Skeletal muscle tissue (tissue), 4 donors: Measurements from ENCODE around the gene OR10A3. TPM values are rescaled to one million over a fixed set of nuclear protein-coding genes. Genes with fewer than 3 reads are reported as not detected.

Source experiments
- H3K27ac ChIP-seq: one replicate; pipeline ENCODE4 v1.7.0; 2013; ENCODE audit warnings: mild to moderate bottlenecking, low read depth, low read length, inconsistent platforms
- H3K27me3 ChIP-seq, 3 donors: one replicate each; pipeline ENCODE4 v1.7.0; 2013; ENCODE audit warnings: low read length in 3 of 3; ENCODE audit not compliant: control insufficient read depth in 3 of 3, insufficient read depth in 3 of 3
- H3K36me3 ChIP-seq, 3 donors: one replicate each; pipeline ENCODE4 v1.7.0; 2013; ENCODE audit warnings: low read length in 3 of 3; ENCODE audit not compliant: control insufficient read depth in 3 of 3, insufficient read depth in 3 of 3
- H3K4me1 ChIP-seq, 3 donors: one replicate each; pipeline ENCODE4 v1.7.0; 2013; ENCODE audit warnings: low read length in 3 of 3, mild to moderate bottlenecking in 3 of 3; ENCODE audit not compliant: control insufficient read depth in 3 of 3, insufficient read depth in 3 of 3
- H3K4me3 ChIP-seq, 3 donors: one replicate each; pipeline ENCODE4 v1.7.0; 2013; ENCODE audit warnings: low read length in 3 of 3
- H3K9ac ChIP-seq, 3 donors: one replicate each; pipeline ENCODE4 v1.7.0; 2013; ENCODE audit warnings: low read length in 3 of 3, mild to moderate bottlenecking in 3 of 3, moderate library complexity in 2 of 3, low read depth in 1 of 3
- H3K9me3 ChIP-seq, 3 donors: one replicate each; pipeline ENCODE4 v1.7.0; 2013; ENCODE audit warnings: low read length in 3 of 3; ENCODE audit not compliant: control insufficient read depth in 3 of 3
- total RNA-seq: library from RNA; depleted of rRNA; stranded (reverse); fragments of >200 nt; gene quantifications from one replicate; pipeline ENCODE4 v1.2.3, GENCODE V29; 2014
- donor health status: Osteomylitis.

OR10A3 gene
- total RNA-seq, 1 donor from 2014 or later: not detected

GRCh38 chr11:7944123-7944522 lies 2.6 kb upstream of the OR10A3 start:
- Histone ChIP-seq H3K4me3 (no peak overlapping the region), H3K9ac (no peak overlapping the region), H3K27ac (no peak overlapping the region), H3K36me3 (no peaks in the 10 kb centered on the region), H3K9me3 (peaks cover 3 to 9% (median 6%) of the 10 kb centered on the region in 3 donors), H3K27me3 (no peaks in the 10 kb centered on the region), H3K4me1 (no peaks in the 10 kb centered on the region)

- Histone ChIP-seq H3K27me3 (no peaks in the 10 kb centered on the region), H3K4me1 (no peaks in the 10 kb centered on the region), H3K9me3 (peaks cover 3 to 9% (median 6%) of the 10 kb centered on the region in 3 donors), H3K27ac (no peak overlapping the region), H3K4me3 (no peak overlapping the region), H3K36me3 (no peaks in the 10 kb centered on the region), H3K9ac (no peak overlapping the region)
Observed at GRCh38 chr11:7941146-7941545, 362 bp downstream of the OR10A3 start.

- H3K27me3 ChIP-seq: no peaks in the 10 kb centered on the region
- no peaks in the 10 kb centered on the region for H3K9me3 ChIP-seq
- no peaks in the 10 kb centered on the region for H3K4me1 ChIP-seq
- no peak overlapping the region for H3K4me3 ChIP-seq
- no peak overlapping the region for H3K9ac ChIP-seq
- no peak overlapping the region for H3K27ac ChIP-seq
- H3K36me3 ChIP-seq: no peaks in the 10 kb centered on the region
Observed at GRCh38 chr11:7936615-7937014, 4.9 kb downstream of the OR10A3 start.

GRCh38 chr11:7931168-7931567 lies 10.3 kb downstream of the OR10A3 start, which contains the start of gene OR10A6:
Gene OR10A6 (minus strand): TSS chr11:7931268. CDS start chr11:7928662, 2,606 bp downstream.
- H3K9me3 ChIP-seq: peaks cover 0 to 3% (median 0%) of the 10 kb centered on the region in 3 donors

GRCh38 chr11:7927635-7928034 lies 13.9 kb downstream of the OR10A3 start:
- Histone ChIP-seq H3K27me3 (no peaks in the 10 kb centered on the region), H3K4me1 (no peaks in the 10 kb centered on the region), H3K27ac (no peak overlapping the region), H3K9me3 (peaks cover 0 to 3% (median 0%) of the 10 kb centered on the region in 3 donors), H3K4me3 (no peak overlapping the region), H3K36me3 (no peaks in the 10 kb centered on the region), H3K9ac (no peak overlapping the region)

More at GRCh38 chr11:7931168-7931567, 10.3 kb downstream of the OR10A3 start, which contains the start of gene OR10A6:
- no peak within 1 kb of the TSS for H3K27ac ChIP-seq
- H3K4me3 ChIP-seq: no peak within 1 kb of the TSS
- no peak within 1 kb of the TSS for H3K9ac ChIP-seq
- H3K36me3 ChIP-seq: no peaks in the 10 kb centered on the region
- H3K4me1 ChIP-seq: no peaks in the 10 kb centered on the region
- no peaks in the 10 kb centered on the region for H3K27me3 ChIP-seq

- Histone ChIP-seq H3K27ac (no peak overlapping the region), H3K27me3 (no peaks in the 10 kb centered on the region), H3K4me1 (no peaks in the 10 kb centered on the region)
Observed at GRCh38 chr11:7924536-7924935, 17.0 kb downstream of the OR10A3 start.

GRCh38 chr11:7918141-7918540 lies 23.4 kb downstream of the OR10A3 start:
- H3K36me3 ChIP-seq: no peaks in the 10 kb centered on the region
- H3K4me3 ChIP-seq: no peak overlapping the region
- no peak overlapping the region for H3K27ac ChIP-seq
- H3K4me1 ChIP-seq: no peaks in the 10 kb centered on the region
- H3K9ac ChIP-seq: no peak overlapping the region
- no peaks in the 10 kb centered on the region for H3K9me3 ChIP-seq
- H3K27me3 ChIP-seq: no peaks in the 10 kb centered on the region

More at GRCh38 chr11:7924536-7924935, 17.0 kb downstream of the OR10A3 start:
- Histone ChIP-seq H3K4me3 (no peak overlapping the region), H3K9ac (no peak overlapping the region), H3K9me3 (no peaks in the 10 kb centered on the region), H3K36me3 (no peaks in the 10 kb centered on the region)

GRCh38 chr11:7911011-7911410 lies 30.5 kb downstream of the OR10A3 start:
- no peak overlapping the region for H3K4me3 ChIP-seq
- no peaks in the 10 kb centered on the region for H3K36me3 ChIP-seq
- no peaks in the 10 kb centered on the region for H3K4me1 ChIP-seq
- H3K27me3 ChIP-seq: peaks cover 0 to 2% (median 0%) of the 10 kb centered on the region in 3 donors
- no peak overlapping the region for H3K9ac ChIP-seq
- no peak overlapping the region for H3K27ac ChIP-seq
- H3K9me3 ChIP-seq: no peaks in the 10 kb centered on the region

GRCh38 chr11:7910286-7910788 lies 31.2 kb downstream of the OR10A3 start:
- no peaks in the 10 kb centered on the region for H3K4me1 ChIP-seq
- peaks cover 0 to 4% (median 0%) of the 10 kb centered on the region in 3 donors for H3K27me3 ChIP-seq
- H3K9ac ChIP-seq: no peak overlapping the region
- H3K9me3 ChIP-seq: no peaks in the 10 kb centered on the region
- H3K36me3 ChIP-seq: no peaks in the 10 kb centered on the region
- no peak overlapping the region for H3K4me3 ChIP-seq
- no peak overlapping the region for H3K27ac ChIP-seq

GRCh38 chr11:7909585-7910285 lies 31.8 kb downstream of the OR10A3 start:
- Histone ChIP-seq H3K27ac (no peak overlapping the region), H3K9me3 (no peaks in the 10 kb centered on the region), H3K4me1 (no peaks in the 10 kb centered on the region), H3K27me3 (peaks cover 0 to 4% (median 0%) of the 10 kb centered on the region in 3 donors), H3K36me3 (no peaks in the 10 kb centered on the region), H3K4me3 (no peak overlapping the region), H3K9ac (no peak overlapping the region)
